B cell (primary cell): ENCODE data around the gene OVCH2. TPM values are rescaled to one million over a fixed set of nuclear protein-coding genes. Genes with fewer than 3 reads are reported as not detected.

ENCODE experiments used
- ATAC-seq: fragments of 200-7000 bp; cut with Tn5 transposase; one replicate; pipeline ENCODE4 v1.10.0; 2021; ENCODE audit warnings: low read depth, mild to moderate bottlenecking, moderate number of reproducible peaks, moderate library complexity
- CTCF ChIA-PET: fragments of 350-600 bp; sonication (Branson Sonifier 250); formaldehyde crosslinking; loops from one replicate; lab custom pipeline; 2021; ENCODE audit warnings: antibody characterized with exemption, inconsistent platforms; lab: Charles Lee
- POLR2A ChIA-PET: fragments of 350-600 bp; sonication (Branson Sonifier 250); formaldehyde crosslinking; loops from one replicate; lab custom pipeline; 2021; ENCODE audit warnings: antibody characterized with exemption; lab: Charles Lee
- DNase-seq: peaks from one replicate; pipeline ENCODE4 v3.0.0; 2013
- H2AFZ ChIP-seq: 2 replicates; pipeline ENCODE4 v1.6.1; 2012; ENCODE audit warnings: mild to moderate bottlenecking, low read depth, low read length; ENCODE audit not compliant: insufficient read depth, poor library complexity, severe bottlenecking
- H3K27ac ChIP-seq, 2 donors: 1 replicate in 1 of 2; 2 replicates in 1 of 2; pipeline ENCODE4 v1.5.1; 2012 to 2013; ENCODE audit warnings: low read length in 2 of 2, mild to moderate bottlenecking in 2 of 2, moderate library complexity in 1 of 2
- H3K27me3 ChIP-seq, 4 experiments: fragments of 200-600 bp in 1 of 4; sonication (generic) in 1 of 4; replicated peaks in 1 of 4; 1 replicate in 2 of 4; 2 replicates in 2 of 4; pipeline versions ENCODE4 v1.6.1 to v1.7.0; 2013 to 2016; ENCODE audit warnings: low read length in 3 of 4, mild to moderate bottlenecking in 2 of 4, mixed read lengths in 1 of 4, moderate library complexity in 1 of 4; ENCODE audit not compliant: insufficient read depth in 4 of 4, control insufficient read depth in 3 of 4; ENCODE audit errors: control extremely low read depth in 1 of 4
- H3K36me3 ChIP-seq, 2 experiments: replicated peaks in 1 of 2; 1 replicate in 1 of 2; 2 replicates in 1 of 2; pipeline versions ENCODE4 v1.6.1 to v1.7.1; 2013; ENCODE audit warnings: low read length in 1 of 2; ENCODE audit not compliant: insufficient read depth in 2 of 2, control insufficient read depth in 1 of 2; ENCODE audit errors: control extremely low read depth in 1 of 2, extremely low read depth in 1 of 2
- H3K4me1 ChIP-seq, 2 donors: fragments of 200-600 bp in 1 of 2; sonication (generic) in 1 of 2; 1 replicate in 1 of 2; 2 replicates in 1 of 2; pipeline versions ENCODE4 v1.5.1 to v1.6.1; 2013 to 2017; ENCODE audit warnings: low read length in 2 of 2; ENCODE audit not compliant: control insufficient read depth in 2 of 2, insufficient read depth in 2 of 2
- H3K4me2 ChIP-seq: replicated peaks from 2 replicates; pipeline ENCODE3; 2012; ENCODE audit warnings: mild to moderate bottlenecking, low read depth, low read length; ENCODE audit not compliant: poor library complexity, severe bottlenecking
- H3K4me3 ChIP-seq, 5 experiments: fragments of 200-600 bp in 1 of 5; sonication (generic) in 1 of 5; 1 replicate in 3 of 5; 2 replicates in 2 of 5; pipeline versions ENCODE4 v1.5.1 to v1.7.0; 2011 to 2016; ENCODE audit warnings: low read length in 4 of 5, mild to moderate bottlenecking in 4 of 5, low read depth in 2 of 5, control low read depth in 1 of 5, moderate library complexity in 1 of 5; ENCODE audit not compliant: insufficient read depth in 1 of 5; ENCODE audit errors: control extremely low read depth in 1 of 5, extremely low read depth in 1 of 5
- H3K79me2 ChIP-seq: fragments of 200-600 bp; sonication (generic); one replicate; pipeline ENCODE4 v1.6.0; 2016; ENCODE audit warnings: low read length; ENCODE audit not compliant: control insufficient read depth, insufficient read depth
- H3K9ac ChIP-seq: fragments of 200-600 bp; sonication (generic); 2 replicates; pipeline ENCODE4 v1.6.1; 2017; ENCODE audit warnings: mild to moderate bottlenecking, low read length, moderate library complexity
- H3K9me3 ChIP-seq, 3 donors: one replicate each; pipeline versions ENCODE4 v1.6.1 to v1.7.1; 2013; ENCODE audit warnings: low read length in 2 of 3; ENCODE audit not compliant: control insufficient read depth in 2 of 3, insufficient read depth in 1 of 3; ENCODE audit errors: control extremely low read depth in 1 of 3
- H4K20me1 ChIP-seq: 2 replicates; pipeline ENCODE4 v1.6.0; 2012; ENCODE audit warnings: mild to moderate bottlenecking, low read length; ENCODE audit not compliant: insufficient read depth, control insufficient read depth, poor library complexity, severe bottlenecking
- H3K27ac Mint-ChIP-seq: one replicate; pipeline ENCODE4 v1.8.0; 2021; ENCODE audit warnings: mixed read lengths
- H3K27me3 Mint-ChIP-seq: one replicate; pipeline ENCODE4 v1.8.0; 2021; ENCODE audit warnings: mixed read lengths
- H3K4me1 Mint-ChIP-seq: one replicate; pipeline ENCODE4 v1.8.0; 2021; ENCODE audit warnings: mixed read lengths
- H3K4me3 Mint-ChIP-seq: one replicate; pipeline ENCODE4 v1.8.0; 2021; ENCODE audit warnings: mixed read lengths
- H3K9me3 Mint-ChIP-seq: one replicate; pipeline ENCODE4 v1.8.0; 2022; ENCODE audit warnings: mixed read lengths; ENCODE audit not compliant: insufficient read depth
- EZH2 ChIP-seq: IDR thresholded peaks from 2 replicates; pipeline ENCODE4 v1.6.1; 2012; ENCODE audit warnings: borderline replicate concordance, low read depth, mild to moderate bottlenecking, moderate library complexity, low read length; ENCODE audit not compliant: insufficient read depth, poor library complexity, severe bottlenecking
- WGBS: methylation state at CpG from one replicate; pipeline ENCODE4 v1.1.5; 2013; ENCODE audit warnings: missing lambda C conversion rate; ENCODE audit not compliant: insufficient coverage; 5-methylcytosine and 5-hydroxymethylcytosine counted together
- intact Hi-C: fragments of 100-400 bp; cut with micrococcal nuclease; formaldehyde crosslinking; loops from one replicate; pipeline ENCODE4 v1.10.0; 2022
- polyA plus RNA-seq: library from polyadenylated mRNA; depleted of rRNA; stranded (reverse); fragments of >200 nt; gene quantifications from 2 replicates; pipeline ENCODE4 v1.2.3, GENCODE V29; 2012
- total RNA-seq, 2 donors: library from RNA; stranded (reverse); fragments of 120-200 nt in 1 of 2; gene quantifications; 1 replicate in 1 of 2; 2 replicates in 1 of 2; pipeline versions ENCODE4 v1.2.3 to v1.2.4, GENCODE V29; 2013 to 2022
- TF ChIP-seq, protein P1 (sequence below): fragments of 200-600 bp; IDR thresholded peaks from one replicate; pipeline ENCODE4 v1.8.0; 2022; ENCODE audit warnings: antibody characterized with exemption, mild to moderate bottlenecking

The OVCH2 gene
- total and polyA plus RNA-seq, 2 donors (not counting 1 experiment from before 2014, with no cell fraction given): not detected

DNA sequence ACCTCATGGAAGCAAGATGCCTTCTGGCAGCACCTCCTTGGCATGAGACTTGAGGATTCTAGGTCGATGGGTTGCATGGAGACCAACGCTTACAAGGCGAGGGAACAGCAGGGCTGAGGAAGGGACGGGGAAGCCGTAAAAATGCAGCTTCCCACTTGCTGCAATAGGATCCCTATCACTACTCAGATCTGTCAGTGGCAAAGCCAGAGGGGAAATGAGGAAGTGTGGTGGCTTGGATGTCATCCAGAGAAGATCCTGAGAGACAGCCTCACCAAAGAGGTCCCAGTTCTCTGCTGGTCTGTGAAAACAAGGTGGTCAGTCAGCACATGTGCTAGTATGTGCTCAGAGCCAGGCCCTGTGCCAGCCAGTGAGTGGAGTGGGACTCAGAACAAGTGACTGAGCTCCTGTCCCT lies 55.1 kb downstream of the OVCH2 start:
- H3K27me3 Mint-ChIP-seq: no peaks in the 10 kb centered on the region
- Histone ChIP-seq H3K9me3 (no peaks in the 10 kb centered on the region), H3K27ac (no peak overlapping the region), H3K36me3 (peaks cover 0 to 85% of the 10 kb centered on the region in 2 experiments), H3K4me1 (no peaks in the 10 kb centered on the region), H4K20me1 (no peaks in the 10 kb centered on the region), H3K4me3 (no peak overlapping the region), H3K4me2 (no peak overlapping the region), H3K79me2 (no peaks in the 10 kb centered on the region), H2AFZ (no peak overlapping the region), H3K27me3 (no peaks in the 10 kb centered on the region), H3K9ac (no peak overlapping the region)
- ATAC-seq (no peak), DNase-seq (no peak)
- CTCF ChIA-PET: no interaction called here
- H3K4me3 Mint-ChIP-seq: no peak overlapping the region
- 47% methylated on average over 4 of the region's 5 CpGs for WGBS
- POLR2A ChIA-PET: no interaction called here
- TF ChIP-seq EZH2: no peak
- TF ChIP-seq, protein P1, sequence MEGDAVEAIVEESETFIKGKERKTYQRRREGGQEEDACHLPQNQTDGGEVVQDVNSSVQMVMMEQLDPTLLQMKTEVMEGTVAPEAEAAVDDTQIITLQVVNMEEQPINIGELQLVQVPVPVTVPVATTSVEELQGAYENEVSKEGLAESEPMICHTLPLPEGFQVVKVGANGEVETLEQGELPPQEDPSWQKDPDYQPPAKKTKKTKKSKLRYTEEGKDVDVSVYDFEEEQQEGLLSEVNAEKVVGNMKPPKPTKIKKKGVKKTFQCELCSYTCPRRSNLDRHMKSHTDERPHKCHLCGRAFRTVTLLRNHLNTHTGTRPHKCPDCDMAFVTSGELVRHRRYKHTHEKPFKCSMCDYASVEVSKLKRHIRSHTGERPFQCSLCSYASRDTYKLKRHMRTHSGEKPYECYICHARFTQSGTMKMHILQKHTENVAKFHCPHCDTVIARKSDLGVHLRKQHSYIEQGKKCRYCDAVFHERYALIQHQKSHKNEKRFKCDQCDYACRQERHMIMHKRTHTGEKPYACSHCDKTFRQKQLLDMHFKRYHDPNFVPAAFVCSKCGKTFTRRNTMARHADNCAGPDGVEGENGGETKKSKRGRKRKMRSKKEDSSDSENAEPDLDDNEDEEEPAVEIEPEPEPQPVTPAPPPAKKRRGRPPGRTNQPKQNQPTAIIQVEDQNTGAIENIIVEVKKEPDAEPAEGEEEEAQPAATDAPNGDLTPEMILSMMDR: no peak
- no peaks in the 10 kb centered on the region for H3K4me1 Mint-ChIP-seq
- no peak overlapping the region for H3K27ac Mint-ChIP-seq
- no peaks in the 10 kb centered on the region for H3K9me3 Mint-ChIP-seq
- intact Hi-C loops: no loop called here

DNA sequence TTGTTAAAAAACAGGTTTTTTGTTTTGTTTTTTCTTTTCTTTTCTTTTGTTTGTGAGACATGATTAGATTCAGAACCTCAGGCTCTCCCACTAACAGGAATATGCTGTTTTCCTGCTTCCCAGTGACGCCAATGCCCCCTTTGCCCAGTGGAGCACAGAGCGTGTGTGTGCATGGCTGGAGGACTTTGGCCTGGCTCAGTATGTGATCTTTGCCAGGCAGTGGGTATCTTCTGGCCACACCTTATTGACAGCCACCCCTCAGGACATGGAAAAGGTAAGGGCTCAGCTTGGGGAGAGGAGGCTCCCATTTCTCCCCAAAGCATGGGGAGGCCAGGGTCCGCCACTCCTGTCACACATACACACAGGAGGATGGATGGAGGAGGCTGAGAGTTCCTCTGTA lies 58.0 kb downstream of the OVCH2 start:
- Histone ChIP-seq H3K36me3 (peaks cover 0 to 70% of the 10 kb centered on the region in 2 experiments), H3K79me2 (no peaks in the 10 kb centered on the region), H3K4me2 (no peak overlapping the region), H3K4me1 (no peaks in the 10 kb centered on the region), H4K20me1 (no peaks in the 10 kb centered on the region), H2AFZ (no peak overlapping the region), H3K4me3 (no peak overlapping the region), H3K27me3 (no peaks in the 10 kb centered on the region), H3K9ac (no peak overlapping the region), H3K27ac (no peak overlapping the region), H3K9me3 (no peaks in the 10 kb centered on the region)
- TF ChIP-seq, protein P1: no peak
- no peak for TF ChIP-seq EZH2
- Mint-ChIP-seq H3K27me3 (no peaks in the 10 kb centered on the region), H3K27ac (no peak overlapping the region), H3K9me3 (no peaks in the 10 kb centered on the region), H3K4me1 (no peaks in the 10 kb centered on the region), H3K4me3 (no peak overlapping the region)
- ChIA-PET POLR2A (no interaction called here), CTCF (interaction anchor here (2.1 kb wide), 1 partner anchor 9 kb away, joined by 5 read pairs; no protein-coding TSS in a partner anchor)
- WGBS: 100% methylated on average over 1 of the region's 3 CpGs
- intact Hi-C loops: no loop called here
- no peak for ATAC-seq
- DNase-seq: no peak
